Measurements from ENCODE around the gene FLOT1. TPM values are rescaled to one million over a fixed set of nuclear protein-coding genes. Genes with fewer than 3 reads are reported as not detected.

FLOT1 gene
- polyA plus RNA-seq, 2 of the 4 experiments (the other 2 are of a cell fraction): 89.7 to 135 TPM

DNA sequence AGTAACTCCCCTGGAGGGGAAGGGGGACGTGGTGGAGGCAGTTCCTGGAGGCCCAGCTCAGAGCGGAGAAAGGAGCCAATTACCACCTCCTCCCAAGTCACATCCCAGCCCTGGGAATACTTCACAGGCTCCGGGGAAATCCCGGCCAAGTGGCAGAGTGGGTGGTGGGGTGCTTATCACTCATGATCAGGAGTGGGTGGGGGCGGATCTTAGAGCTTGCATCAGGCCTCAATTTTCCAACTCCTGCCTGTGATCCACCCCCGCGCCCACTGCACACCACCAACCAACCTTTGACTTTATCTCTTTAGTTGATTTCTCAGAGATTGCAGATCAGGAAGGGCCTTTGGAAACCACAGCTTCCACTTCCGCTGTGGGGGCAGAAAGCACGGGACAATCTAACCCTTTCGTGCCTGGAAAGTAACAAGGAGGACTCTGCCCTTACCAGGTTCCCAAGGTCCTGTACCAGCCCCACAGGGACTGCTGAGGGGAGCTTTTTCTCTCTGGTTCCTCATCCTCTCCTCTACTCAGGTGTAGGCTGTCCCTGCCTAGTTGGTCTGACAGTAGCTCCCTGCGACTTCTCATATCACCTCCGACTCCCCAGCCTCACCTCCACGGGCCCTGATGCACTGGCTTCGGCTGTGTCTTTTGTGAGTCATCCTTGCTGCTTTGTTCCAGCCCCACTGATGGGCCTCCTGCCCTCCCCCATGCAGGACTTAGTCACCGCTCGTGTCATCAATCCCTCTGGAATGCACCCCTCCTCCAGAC, 26.8 kb upstream of the FLOT1 start (continued):
- no peak for TF ChIP-seq ZFP36 (IDR thresholded peaks at IDR 0.05; ENCODE audit: borderline replicate concordance, partially characterized antibody)
- TF ChIP-seq, protein P1, sequence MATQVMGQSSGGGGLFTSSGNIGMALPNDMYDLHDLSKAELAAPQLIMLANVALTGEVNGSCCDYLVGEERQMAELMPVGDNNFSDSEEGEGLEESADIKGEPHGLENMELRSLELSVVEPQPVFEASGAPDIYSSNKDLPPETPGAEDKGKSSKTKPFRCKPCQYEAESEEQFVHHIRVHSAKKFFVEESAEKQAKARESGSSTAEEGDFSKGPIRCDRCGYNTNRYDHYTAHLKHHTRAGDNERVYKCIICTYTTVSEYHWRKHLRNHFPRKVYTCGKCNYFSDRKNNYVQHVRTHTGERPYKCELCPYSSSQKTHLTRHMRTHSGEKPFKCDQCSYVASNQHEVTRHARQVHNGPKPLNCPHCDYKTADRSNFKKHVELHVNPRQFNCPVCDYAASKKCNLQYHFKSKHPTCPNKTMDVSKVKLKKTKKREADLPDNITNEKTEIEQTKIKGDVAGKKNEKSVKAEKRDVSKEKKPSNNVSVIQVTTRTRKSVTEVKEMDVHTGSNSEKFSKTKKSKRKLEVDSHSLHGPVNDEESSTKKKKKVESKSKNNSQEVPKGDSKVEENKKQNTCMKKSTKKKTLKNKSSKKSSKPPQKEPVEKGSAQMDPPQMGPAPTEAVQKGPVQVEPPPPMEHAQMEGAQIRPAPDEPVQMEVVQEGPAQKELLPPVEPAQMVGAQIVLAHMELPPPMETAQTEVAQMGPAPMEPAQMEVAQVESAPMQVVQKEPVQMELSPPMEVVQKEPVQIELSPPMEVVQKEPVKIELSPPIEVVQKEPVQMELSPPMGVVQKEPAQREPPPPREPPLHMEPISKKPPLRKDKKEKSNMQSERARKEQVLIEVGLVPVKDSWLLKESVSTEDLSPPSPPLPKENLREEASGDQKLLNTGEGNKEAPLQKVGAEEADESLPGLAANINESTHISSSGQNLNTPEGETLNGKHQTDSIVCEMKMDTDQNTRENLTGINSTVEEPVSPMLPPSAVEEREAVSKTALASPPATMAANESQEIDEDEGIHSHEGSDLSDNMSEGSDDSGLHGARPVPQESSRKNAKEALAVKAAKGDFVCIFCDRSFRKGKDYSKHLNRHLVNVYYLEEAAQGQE (IDR thresholded peaks at IDR 0.05): no peak
- TF ChIP-seq CBX2 (IDR thresholded peaks at IDR 0.05; ENCODE audit: borderline replicate concordance, low read depth): no peak
- TF ChIP-seq FOXS1 (CRISPR knock-in tag; IDR thresholded peaks at IDR 0.05): peak; percentile 51; the same call in 1 of the 2 replicates
- TF ChIP-seq, protein P2, sequence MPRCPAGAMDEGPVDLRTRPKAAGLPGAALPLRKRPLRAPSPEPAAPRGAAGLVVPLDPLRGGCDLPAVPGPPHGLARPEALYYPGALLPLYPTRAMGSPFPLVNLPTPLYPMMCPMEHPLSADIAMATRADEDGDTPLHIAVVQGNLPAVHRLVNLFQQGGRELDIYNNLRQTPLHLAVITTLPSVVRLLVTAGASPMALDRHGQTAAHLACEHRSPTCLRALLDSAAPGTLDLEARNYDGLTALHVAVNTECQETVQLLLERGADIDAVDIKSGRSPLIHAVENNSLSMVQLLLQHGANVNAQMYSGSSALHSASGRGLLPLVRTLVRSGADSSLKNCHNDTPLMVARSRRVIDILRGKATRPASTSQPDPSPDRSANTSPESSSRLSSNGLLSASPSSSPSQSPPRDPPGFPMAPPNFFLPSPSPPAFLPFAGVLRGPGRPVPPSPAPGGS (IDR thresholded peaks at IDR 0.05): peak; percentile 42; the same call in 1 of the 3 replicates
- TF ChIP-seq HOXA7 (CRISPR knock-in tag; IDR thresholded peaks at IDR 0.05): no peak
- no peak for TF ChIP-seq KDM1A (IDR thresholded peaks at IDR 0.05; ENCODE audit: low read depth)
- no peak for TF ChIP-seq EHMT2 (IDR thresholded peaks at IDR 0.05; ENCODE audit: low read depth)
- TF ChIP-seq FOSL2 (IDR thresholded peaks at IDR 0.05): peak; percentile 97
- peak; percentile 99 for TF ChIP-seq FOSL2 (CRISPR knock-in tag; IDR thresholded peaks at IDR 0.05)
- TF ChIP-seq, protein P3, sequence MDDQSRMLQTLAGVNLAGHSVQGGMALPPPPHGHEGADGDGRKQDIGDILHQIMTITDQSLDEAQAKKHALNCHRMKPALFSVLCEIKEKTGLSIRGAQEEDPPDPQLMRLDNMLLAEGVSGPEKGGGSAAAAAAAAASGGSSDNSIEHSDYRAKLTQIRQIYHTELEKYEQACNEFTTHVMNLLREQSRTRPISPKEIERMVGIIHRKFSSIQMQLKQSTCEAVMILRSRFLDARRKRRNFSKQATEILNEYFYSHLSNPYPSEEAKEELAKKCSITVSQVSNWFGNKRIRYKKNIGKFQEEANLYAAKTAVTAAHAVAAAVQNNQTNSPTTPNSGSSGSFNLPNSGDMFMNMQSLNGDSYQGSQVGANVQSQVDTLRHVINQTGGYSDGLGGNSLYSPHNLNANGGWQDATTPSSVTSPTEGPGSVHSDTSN (IDR thresholded peaks at IDR 0.05): peak; percentile 73; the same call in 1 of the 2 replicates
- TF ChIP-seq SMC3 (IDR thresholded peaks at IDR 0.05): peak; percentile 30
- TF ChIP-seq RFX5 (IDR thresholded peaks at IDR 0.05): no peak

DNA sequence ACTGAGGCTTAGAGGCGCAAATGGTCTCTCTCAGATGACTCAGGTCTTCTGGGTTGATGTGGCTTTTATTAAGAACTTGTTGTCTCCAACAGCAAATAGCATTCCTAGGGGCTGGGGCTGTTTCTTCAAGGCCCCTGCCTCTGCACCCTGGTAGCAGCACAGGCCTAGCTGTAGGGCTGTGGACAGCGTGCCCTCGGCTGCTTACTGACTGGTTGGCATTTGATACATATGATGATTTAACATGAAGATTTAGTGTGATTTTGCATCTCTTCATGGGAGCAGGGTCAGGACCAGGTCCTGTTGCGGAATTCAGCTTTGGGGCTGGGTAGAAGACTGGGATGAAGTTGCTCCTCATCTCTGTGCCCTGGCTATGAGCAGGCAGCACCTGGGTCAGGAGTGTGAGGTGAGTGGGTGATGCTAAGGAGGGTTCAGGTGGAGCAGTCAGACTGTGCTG, 26.2 kb upstream of the FLOT1 start:
- Histone ChIP-seq H3K9me3 (no peaks in the 10 kb centered on the region), H3K27ac (peak overlapping the region; percentile 89 to 97), H3K4me1 (peaks cover 73% of the 10 kb centered on the region), H3K4me2 (peak overlapping the region; percentile 75), H3K4me3 (no peak overlapping the region)
- DNase-seq (ENCODE audit: low read depth in 1 of 2, low spot score in 1 of 2) (no peak), FAIRE-seq (no peak), ATAC-seq (peak in 1 of 2 experiments; percentile 6; a peak in 4 of 6 replicates)
- ChIA-PET CTCF (interaction anchor here (0.8 to 3.2 kb wide), 14 partner anchors 10 to 110 kb away, joined by 3 to 21 read pairs (median 4); no protein-coding TSS in a partner anchor), POLR2A (interaction anchor here (0.6 to 3.8 kb wide), 9 partner anchors 9 to 346 kb away, joined by 3 to 77 read pairs (median 7); partner anchors contain the start of genes FLOT1, IER3 and PSORS1C1)
- WGBS (ENCODE audit: missing lambda C conversion rate): 88% methylated on average over 1 of the region's 4 CpGs
- TF ChIP-seq KDM1A (IDR thresholded peaks at IDR 0.05; ENCODE audit: low read depth) (no peak), TFCP2L1 (CRISPR knock-in tag; IDR thresholded peaks at IDR 0.05) (no peak)
- TF ChIP-seq, protein P4, sequence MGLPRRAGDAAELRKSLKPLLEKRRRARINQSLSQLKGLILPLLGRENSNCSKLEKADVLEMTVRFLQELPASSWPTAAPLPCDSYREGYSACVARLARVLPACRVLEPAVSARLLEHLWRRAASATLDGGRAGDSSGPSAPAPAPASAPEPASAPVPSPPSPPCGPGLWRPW (IDR thresholded peaks at IDR 0.05): no peak

DNA sequence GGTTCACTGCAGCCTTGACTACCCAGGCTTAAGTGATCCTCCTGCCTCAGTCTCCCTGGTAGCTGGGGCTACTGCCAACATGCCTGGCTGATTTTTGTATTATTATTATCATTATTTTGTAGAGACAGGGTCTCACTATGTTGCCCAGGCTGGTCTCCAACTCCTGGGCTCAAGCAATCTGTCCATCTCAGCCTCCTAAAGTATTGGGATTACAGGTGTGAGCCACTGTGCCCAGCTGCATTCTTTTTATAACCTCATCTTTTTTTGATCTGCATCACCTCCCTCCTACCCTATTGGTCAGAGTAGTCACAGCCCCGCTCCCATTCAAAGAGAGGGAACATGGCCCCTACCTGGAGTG, 25.4 kb upstream of the FLOT1 start:
- peak overlapping the region; percentile 75; the same call in 2 of the 3 replicates for H3K4me2 ChIP-seq
- TF ChIP-seq CHD4 (IDR thresholded peaks at IDR 0.05; ENCODE audit: borderline replicate concordance) (no peak), RAD21 (conservative IDR thresholded peaks at IDR 0.05 in 1 of 2, IDR thresholded peaks at IDR 0.05 in 1 of 2) (no peak), FOSL2 (IDR thresholded peaks at IDR 0.05) (no peak), FOSL2 (CRISPR knock-in tag; IDR thresholded peaks at IDR 0.05) (no peak), ZFP36 (IDR thresholded peaks at IDR 0.05; ENCODE audit: borderline replicate concordance, partially characterized antibody) (no peak), HOXA7 (CRISPR knock-in tag; IDR thresholded peaks at IDR 0.05) (no peak), ZSCAN20 (CRISPR knock-in tag; IDR thresholded peaks at IDR 0.05) (no peak), HOXB5 (CRISPR knock-in tag; IDR thresholded peaks at IDR 0.05) (no peak), ZC3H11A (IDR thresholded peaks at IDR 0.05) (no peak)
- TF ChIP-seq, protein P5, sequence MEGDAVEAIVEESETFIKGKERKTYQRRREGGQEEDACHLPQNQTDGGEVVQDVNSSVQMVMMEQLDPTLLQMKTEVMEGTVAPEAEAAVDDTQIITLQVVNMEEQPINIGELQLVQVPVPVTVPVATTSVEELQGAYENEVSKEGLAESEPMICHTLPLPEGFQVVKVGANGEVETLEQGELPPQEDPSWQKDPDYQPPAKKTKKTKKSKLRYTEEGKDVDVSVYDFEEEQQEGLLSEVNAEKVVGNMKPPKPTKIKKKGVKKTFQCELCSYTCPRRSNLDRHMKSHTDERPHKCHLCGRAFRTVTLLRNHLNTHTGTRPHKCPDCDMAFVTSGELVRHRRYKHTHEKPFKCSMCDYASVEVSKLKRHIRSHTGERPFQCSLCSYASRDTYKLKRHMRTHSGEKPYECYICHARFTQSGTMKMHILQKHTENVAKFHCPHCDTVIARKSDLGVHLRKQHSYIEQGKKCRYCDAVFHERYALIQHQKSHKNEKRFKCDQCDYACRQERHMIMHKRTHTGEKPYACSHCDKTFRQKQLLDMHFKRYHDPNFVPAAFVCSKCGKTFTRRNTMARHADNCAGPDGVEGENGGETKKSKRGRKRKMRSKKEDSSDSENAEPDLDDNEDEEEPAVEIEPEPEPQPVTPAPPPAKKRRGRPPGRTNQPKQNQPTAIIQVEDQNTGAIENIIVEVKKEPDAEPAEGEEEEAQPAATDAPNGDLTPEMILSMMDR (IDR thresholded peaks at IDR 0.05): no peak
- TF ChIP-seq, protein P6, sequence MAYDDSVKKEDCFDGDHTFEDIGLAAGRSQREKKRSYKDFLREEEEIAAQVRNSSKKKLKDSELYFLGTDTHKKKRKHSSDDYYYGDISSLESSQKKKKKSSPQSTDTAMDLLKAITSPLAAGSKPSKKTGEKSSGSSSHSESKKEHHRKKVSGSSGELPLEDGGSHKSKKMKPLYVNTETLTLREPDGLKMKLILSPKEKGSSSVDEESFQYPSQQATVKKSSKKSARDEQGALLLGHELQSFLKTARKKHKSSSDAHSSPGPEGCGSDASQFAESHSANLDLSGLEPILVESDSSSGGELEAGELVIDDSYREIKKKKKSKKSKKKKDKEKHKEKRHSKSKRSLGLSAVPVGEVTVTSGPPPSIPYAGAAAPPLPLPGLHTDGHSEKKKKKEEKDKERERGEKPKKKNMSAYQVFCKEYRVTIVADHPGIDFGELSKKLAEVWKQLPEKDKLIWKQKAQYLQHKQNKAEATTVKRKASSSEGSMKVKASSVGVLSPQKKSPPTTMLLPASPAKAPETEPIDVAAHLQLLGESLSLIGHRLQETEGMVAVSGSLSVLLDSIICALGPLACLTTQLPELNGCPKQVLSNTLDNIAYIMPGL (CRISPR knock-in tag; IDR thresholded peaks at IDR 0.05; ENCODE audit: borderline replicate concordance): no peak

More for the DNA sequence above, 25.4 kb upstream of the FLOT1 start:
- ChIA-PET POLR2A (interaction anchor here (2.6 to 3.8 kb wide), 3 partner anchors 13 to 25 kb away, joined by 41 to 77 read pairs (median 46); partner anchors contain the start of genes FLOT1 and IER3), CTCF (interaction anchor here (1.4 to 3.2 kb wide), 4 partner anchors 9 to 60 kb away, joined by 4 to 21 read pairs (median 9); no protein-coding TSS in a partner anchor)
- ATAC-seq (no peak), DNase-seq (ENCODE audit: low read depth in 1 of 2, low spot score in 1 of 2) (no peak), FAIRE-seq (no peak)
- 100% methylated on average over 1 of the region's 1 CpG for WGBS (ENCODE audit: missing lambda C conversion rate)
- Histone ChIP-seq H3K27ac (peak overlapping the region; percentile 89 to 97), H3K4me1 (peaks cover 80% of the 10 kb centered on the region), H3K4me3 (no peak overlapping the region), H3K9me3 (no peaks in the 10 kb centered on the region)

All from A549 (cell line).